Measurements from ENCODE around the gene NBEAL2. TPM values are rescaled to one million over a fixed set of nuclear protein-coding genes. Genes with fewer than 3 reads are reported as not detected.
"Not testable (repeated sequence)": the region's sequence is repeated elsewhere in the genome, so short reads cannot be mapped to it uniquely, and the experiment has no call there.

The NBEAL2 gene
- total RNA-seq, 1 donor from 2014 or later = 227 TPM

DNA sequence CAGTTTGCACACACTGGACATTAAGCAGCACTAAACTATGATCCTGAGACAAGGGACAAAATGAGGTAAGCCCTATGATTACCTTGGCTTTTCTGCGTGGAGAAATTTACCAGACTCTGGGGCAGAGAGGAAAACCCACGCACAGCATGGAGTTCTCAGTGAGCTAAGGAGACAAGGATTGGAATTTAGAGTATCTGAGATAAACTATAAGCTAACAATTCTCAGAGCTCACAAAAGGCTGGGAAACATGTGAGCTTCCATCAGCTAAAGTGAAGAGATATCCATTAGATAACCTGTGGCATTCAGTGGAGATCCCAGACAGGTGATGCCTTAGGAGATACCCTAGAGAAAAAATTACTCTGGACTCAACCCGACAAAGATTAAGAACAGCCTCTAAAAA, 48.7 kb downstream of the NBEAL2 start:
- Histone ChIP-seq H3K27ac (no peak overlapping the region), H3K4me3 (no peak overlapping the region), H3K27me3 (no peaks in the 10 kb centered on the region), H3K4me1 (no peaks in the 10 kb centered on the region), H3K9me3 (no peaks in the 10 kb centered on the region), H3K36me3 (peaks cover 0 to 5% of the 10 kb centered on the region in 2 donors)
- intact Hi-C loops (cut with DNase I) = no loop called here
- no peak for DNase-seq (ENCODE audit: extremely low spot score in 2 of 2)
- no peak for TF ChIP-seq POLR2AphosphoS5 (IDR thresholded peaks at IDR 0.05; ENCODE audit: insufficient read depth in 1 of 2, low read depth in 1 of 2)
- no peak for TF ChIP-seq POLR2A (IDR thresholded peaks at IDR 0.05)
- TF ChIP-seq, protein P1, sequence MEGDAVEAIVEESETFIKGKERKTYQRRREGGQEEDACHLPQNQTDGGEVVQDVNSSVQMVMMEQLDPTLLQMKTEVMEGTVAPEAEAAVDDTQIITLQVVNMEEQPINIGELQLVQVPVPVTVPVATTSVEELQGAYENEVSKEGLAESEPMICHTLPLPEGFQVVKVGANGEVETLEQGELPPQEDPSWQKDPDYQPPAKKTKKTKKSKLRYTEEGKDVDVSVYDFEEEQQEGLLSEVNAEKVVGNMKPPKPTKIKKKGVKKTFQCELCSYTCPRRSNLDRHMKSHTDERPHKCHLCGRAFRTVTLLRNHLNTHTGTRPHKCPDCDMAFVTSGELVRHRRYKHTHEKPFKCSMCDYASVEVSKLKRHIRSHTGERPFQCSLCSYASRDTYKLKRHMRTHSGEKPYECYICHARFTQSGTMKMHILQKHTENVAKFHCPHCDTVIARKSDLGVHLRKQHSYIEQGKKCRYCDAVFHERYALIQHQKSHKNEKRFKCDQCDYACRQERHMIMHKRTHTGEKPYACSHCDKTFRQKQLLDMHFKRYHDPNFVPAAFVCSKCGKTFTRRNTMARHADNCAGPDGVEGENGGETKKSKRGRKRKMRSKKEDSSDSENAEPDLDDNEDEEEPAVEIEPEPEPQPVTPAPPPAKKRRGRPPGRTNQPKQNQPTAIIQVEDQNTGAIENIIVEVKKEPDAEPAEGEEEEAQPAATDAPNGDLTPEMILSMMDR (IDR thresholded peaks at IDR 0.05) = no peak

GRCh38 chr3:47028667-47029066, 49.2 kb downstream of the NBEAL2 start:
- TF ChIP-seq, protein P1 (IDR thresholded peaks at IDR 0.05) = no peak
- TF ChIP-seq POLR2A (IDR thresholded peaks at IDR 0.05) = no peak
- no peak for TF ChIP-seq POLR2AphosphoS5 (IDR thresholded peaks at IDR 0.05; ENCODE audit: insufficient read depth in 1 of 2, low read depth in 1 of 2)
- Histone ChIP-seq H3K4me3 (no peak overlapping the region), H3K27ac (no peak overlapping the region), H3K9me3 (no peaks in the 10 kb centered on the region), H3K27me3 (no peaks in the 10 kb centered on the region), H3K4me1 (no peaks in the 10 kb centered on the region), H3K36me3 (peaks cover 0 to 5% of the 10 kb centered on the region in 2 donors)
- no peak for DNase-seq (ENCODE audit: extremely low spot score in 2 of 2)
- intact Hi-C loops (cut with DNase I) = no loop called here

DNA sequence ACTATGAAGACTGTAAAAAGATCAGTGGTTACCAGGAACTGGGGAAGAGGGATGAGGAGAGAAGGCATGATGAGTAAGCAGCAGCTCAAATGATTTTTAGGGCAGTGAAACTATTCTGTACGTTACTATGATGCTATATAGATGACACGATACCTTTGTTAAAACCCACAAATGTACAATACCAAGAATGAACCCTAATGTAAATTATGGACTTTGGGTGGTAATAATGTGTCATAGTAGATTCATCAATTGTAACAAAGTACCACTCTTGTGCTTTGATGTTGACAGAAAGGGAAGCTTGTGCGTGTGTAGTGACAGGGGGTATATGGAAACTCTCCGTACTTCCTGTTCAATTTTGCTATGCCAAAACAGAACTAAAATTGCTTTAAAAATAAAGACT, 51.6 kb downstream of the NBEAL2 start:
- H3K4me3 ChIP-seq; H3K27me3 ChIP-seq; DNase-seq (ENCODE audit: extremely low spot score in 2 of 2); H3K9me3 ChIP-seq; intact Hi-C loops (cut with DNase I); H3K4me1 ChIP-seq; H3K27ac ChIP-seq: not testable (repeated sequence)
- peaks cover 0 to 20% of the 10 kb centered on the region in 2 donors for H3K36me3 ChIP-seq

- Histone ChIP-seq H3K27ac (no peak overlapping the region), H3K9me3 (no peaks in the 10 kb centered on the region), H3K4me3 (no peak overlapping the region), H3K36me3 (peaks cover 0 to 36% of the 10 kb centered on the region in 2 donors), H3K27me3 (no peaks in the 10 kb centered on the region), H3K4me1 (peaks cover 8% of the 10 kb centered on the region)
- intact Hi-C loops (cut with DNase I) = no loop called here
- DNase-seq (ENCODE audit: extremely low spot score in 2 of 2) = no peak
- TF ChIP-seq, protein P1 (IDR thresholded peaks at IDR 0.05) = no peak
- TF ChIP-seq POLR2AphosphoS5 (IDR thresholded peaks at IDR 0.05; ENCODE audit: insufficient read depth in 1 of 2, low read depth in 1 of 2) = no peak
- TF ChIP-seq POLR2A (IDR thresholded peaks at IDR 0.05) = no peak
Observed at GRCh38 chr3:47034868-47035489, 55.5 kb downstream of the NBEAL2 start.

- Histone ChIP-seq H3K4me1 (peaks cover 8% of the 10 kb centered on the region), H3K27ac (no peak overlapping the region), H3K4me3 (no peak overlapping the region), H3K27me3 (no peaks in the 10 kb centered on the region), H3K9me3 (no peaks in the 10 kb centered on the region), H3K36me3 (peaks cover 0 to 42% of the 10 kb centered on the region in 2 donors)
- no peak for TF ChIP-seq POLR2AphosphoS5 (IDR thresholded peaks at IDR 0.05; ENCODE audit: insufficient read depth in 1 of 2, low read depth in 1 of 2)
- no peak for TF ChIP-seq POLR2A (IDR thresholded peaks at IDR 0.05)
- TF ChIP-seq, protein P1 (IDR thresholded peaks at IDR 0.05) = no peak
- no peak for DNase-seq (ENCODE audit: extremely low spot score in 2 of 2)
- intact Hi-C loops (cut with DNase I) = no loop called here
Observed at GRCh38 chr3:47035645-47036044, 56.2 kb downstream of the NBEAL2 start.
